NT2/D1 (cell line): ENCODE data around the gene NFKBIE.

ENCODE experiments used
- SUZ12 ChIP-seq: IDR thresholded peaks from 2 replicates; pipeline ENCODE4 v1.6.1; 2011; ENCODE audit not compliant: insufficient read length, insufficient read depth; ENCODE audit errors: extremely low read depth
- YY1 ChIP-seq: IDR thresholded peaks from 2 replicates; pipeline ENCODE4 v1.6.1; 2011; ENCODE audit not compliant: insufficient read length, insufficient read depth
- ZNF274 ChIP-seq: IDR thresholded peaks from 2 replicates; pipeline ENCODE4 v1.6.1; 2011; ENCODE audit warnings: mild to moderate bottlenecking, low read depth, low read length

DNA sequence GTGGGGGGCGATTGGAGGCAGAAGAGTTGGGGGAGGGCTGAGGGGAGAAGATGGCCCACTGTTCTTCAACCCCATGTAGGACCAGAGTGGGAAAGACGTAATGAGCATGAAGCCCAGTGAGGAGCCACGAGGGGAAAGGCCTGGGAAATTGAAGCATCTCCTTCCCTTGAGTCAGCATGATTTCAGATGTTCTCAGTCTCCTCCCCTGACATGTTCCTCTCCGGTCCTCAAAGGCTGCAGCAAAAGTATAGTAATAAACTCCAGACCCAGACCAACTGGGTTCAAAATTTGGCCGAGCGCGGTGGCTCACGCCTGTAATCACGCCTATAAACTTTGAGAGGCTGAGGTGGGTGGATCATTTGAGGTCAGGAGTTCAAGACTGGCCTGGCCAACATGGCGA lies 1.9 kb upstream of the NFKBIE start:
- no peak for TF ChIP-seq YY1
- no peak for TF ChIP-seq ZNF274
- TF ChIP-seq SUZ12 = no peak
